ENCODE data around the gene BCL2L15. TPM values are rescaled to one million over a fixed set of nuclear protein-coding genes. Genes with fewer than 3 reads are reported as not detected.

BCL2L15 gene
- total RNA-seq, 1 donor from 2014 or later: 0.27 TPM

DNA sequence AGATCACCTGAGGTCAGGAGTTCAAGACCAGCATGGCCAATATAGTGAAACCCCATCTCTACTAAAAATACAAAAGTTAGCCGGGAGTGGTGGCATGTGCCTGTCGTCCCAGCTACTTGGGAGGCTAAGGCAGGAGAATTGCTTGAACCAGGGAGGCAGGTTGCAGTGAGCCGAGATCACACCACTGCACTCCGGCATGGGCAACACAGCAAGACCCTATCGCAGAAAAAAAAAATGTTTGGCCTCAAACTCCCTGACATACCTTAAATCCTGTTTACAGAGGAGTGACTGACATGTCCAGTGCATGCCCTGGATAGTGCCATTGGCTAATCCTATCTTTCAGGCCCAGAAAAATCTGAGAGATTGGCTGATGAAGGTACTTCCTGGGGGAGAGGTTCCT is 29.6 kb upstream of the BCL2L15 start:
- Mint-ChIP-seq H3K4me3 (no peak overlapping the region), H3K27ac (no peak overlapping the region), H3K27me3 (ENCODE audit: low read depth) (no peaks in the 10 kb centered on the region), H3K9me3 (no peaks in the 10 kb centered on the region), H3K4me1 (no peaks in the 10 kb centered on the region), H3K36me3 (no peaks in the 10 kb centered on the region)
- TF ChIP-seq, protein P1, sequence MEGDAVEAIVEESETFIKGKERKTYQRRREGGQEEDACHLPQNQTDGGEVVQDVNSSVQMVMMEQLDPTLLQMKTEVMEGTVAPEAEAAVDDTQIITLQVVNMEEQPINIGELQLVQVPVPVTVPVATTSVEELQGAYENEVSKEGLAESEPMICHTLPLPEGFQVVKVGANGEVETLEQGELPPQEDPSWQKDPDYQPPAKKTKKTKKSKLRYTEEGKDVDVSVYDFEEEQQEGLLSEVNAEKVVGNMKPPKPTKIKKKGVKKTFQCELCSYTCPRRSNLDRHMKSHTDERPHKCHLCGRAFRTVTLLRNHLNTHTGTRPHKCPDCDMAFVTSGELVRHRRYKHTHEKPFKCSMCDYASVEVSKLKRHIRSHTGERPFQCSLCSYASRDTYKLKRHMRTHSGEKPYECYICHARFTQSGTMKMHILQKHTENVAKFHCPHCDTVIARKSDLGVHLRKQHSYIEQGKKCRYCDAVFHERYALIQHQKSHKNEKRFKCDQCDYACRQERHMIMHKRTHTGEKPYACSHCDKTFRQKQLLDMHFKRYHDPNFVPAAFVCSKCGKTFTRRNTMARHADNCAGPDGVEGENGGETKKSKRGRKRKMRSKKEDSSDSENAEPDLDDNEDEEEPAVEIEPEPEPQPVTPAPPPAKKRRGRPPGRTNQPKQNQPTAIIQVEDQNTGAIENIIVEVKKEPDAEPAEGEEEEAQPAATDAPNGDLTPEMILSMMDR (IDR thresholded peaks at IDR 0.05; ENCODE audit: unreplicated experiment): no peak
- no peak for DNase-seq (ENCODE audit: low spot score in 2 of 2, unreplicated experiment in 2 of 2)

DNA sequence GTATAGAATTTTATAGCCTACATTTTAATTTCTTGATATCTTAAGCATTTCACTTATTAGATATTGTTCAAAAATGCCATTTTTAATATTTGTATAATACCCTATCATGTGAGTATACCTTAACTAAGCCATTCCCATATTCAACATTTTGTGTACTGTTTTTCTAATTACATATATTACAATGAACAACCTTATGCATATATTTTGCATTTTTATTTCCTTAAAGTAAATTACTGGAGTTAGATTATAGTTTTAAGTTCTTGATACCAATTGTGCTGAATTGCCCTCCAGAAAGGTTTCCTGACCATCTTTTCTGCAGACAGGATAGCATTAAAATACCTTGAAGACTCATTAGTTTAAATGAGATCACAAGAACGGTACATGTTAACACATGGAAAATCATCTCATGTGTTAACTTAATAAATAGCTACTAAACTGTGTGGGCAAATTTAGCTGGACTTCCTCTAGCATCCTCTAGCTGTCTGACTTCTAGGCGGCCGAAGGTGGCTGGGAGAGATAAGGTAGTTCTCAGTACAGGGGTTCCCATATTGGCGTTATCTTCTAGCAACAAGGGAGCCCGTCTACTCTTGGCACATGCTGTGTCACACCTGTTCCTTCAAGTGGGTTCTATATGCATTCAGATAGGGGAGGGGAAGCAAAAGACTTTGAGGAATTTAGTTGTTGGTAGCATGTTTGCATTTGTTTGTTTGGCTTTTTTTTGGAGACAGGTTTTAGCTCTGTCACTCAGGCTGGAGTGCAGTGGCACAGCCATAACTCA is 26.7 kb upstream of the BCL2L15 start:
- TF ChIP-seq, protein P1 (IDR thresholded peaks at IDR 0.05; ENCODE audit: unreplicated experiment): no peak
- H3K4me1 Mint-ChIP-seq: no peaks in the 10 kb centered on the region
- no peaks in the 10 kb centered on the region for H3K27me3 Mint-ChIP-seq (ENCODE audit: low read depth)
- no peaks in the 10 kb centered on the region for H3K9me3 Mint-ChIP-seq
- no peak for DNase-seq (ENCODE audit: low spot score in 2 of 2, unreplicated experiment in 2 of 2)
- H3K4me3 Mint-ChIP-seq: no peak overlapping the region
- peaks cover 3% of the 10 kb centered on the region for H3K36me3 Mint-ChIP-seq
- no peak overlapping the region for H3K27ac Mint-ChIP-seq

DNA sequence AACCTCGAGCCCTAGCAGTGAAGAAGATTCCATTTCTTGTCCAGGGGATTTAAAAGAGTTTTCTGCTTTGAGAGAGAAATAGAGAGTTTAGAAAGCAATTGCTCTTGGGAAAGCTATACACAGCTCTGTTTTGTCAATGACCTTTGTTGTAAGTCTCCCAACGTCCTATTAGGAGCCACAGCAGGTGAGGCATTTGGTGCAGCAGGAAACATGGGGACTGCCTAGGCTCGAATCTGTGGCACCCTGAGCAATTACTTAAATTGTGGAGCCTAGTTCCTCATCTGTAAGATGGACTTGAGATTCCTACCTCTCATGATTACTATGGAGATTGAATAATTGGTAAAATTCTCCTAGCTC is 25.9 kb upstream of the BCL2L15 start:
- Mint-ChIP-seq H3K4me3 (no peak overlapping the region), H3K4me1 (no peaks in the 10 kb centered on the region), H3K27me3 (ENCODE audit: low read depth) (no peaks in the 10 kb centered on the region), H3K36me3 (peaks cover 3% of the 10 kb centered on the region), H3K27ac (peak overlapping the region; percentile 3), H3K9me3 (no peaks in the 10 kb centered on the region)
- no peak for DNase-seq (ENCODE audit: low spot score in 2 of 2, unreplicated experiment in 2 of 2)
- TF ChIP-seq, protein P1 (IDR thresholded peaks at IDR 0.05; ENCODE audit: unreplicated experiment): no peak

DNA sequence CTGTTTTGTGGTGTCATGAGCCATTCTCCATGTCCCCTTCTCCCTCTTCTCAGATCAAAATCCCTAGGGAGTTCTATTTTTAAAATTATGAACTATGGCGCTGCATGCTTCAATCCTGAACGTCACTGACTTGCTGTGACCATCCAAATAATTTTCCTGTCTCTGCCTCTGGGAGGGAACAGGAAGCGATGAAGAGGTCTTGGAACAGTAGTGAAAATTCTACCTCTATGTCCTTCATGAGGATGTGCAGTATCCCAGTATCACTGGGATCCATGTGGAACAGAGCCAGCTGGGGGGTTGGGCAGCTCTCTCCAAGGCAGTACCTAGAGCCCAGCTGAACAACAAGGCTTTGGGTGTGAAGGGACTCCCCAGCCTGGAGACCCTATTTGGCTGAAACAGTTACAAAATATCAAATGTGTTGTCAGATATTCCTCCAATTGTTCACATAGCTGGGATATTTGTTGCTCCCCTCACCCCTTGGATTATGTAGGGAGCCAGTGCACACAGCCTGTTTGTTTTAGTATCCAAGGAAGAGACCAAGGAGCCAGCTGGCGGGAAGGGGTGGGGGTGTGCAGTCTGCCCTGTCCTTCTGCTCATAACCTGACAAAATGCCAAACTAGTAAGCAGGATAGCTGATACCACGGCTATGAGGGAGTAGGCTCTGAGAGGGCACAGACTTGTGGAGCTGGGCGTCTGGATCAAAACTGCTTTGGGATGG is 25.4 kb upstream of the BCL2L15 start:
- TF ChIP-seq, protein P1 (IDR thresholded peaks at IDR 0.05; ENCODE audit: unreplicated experiment): no peak
- Mint-ChIP-seq H3K4me1 (no peaks in the 10 kb centered on the region), H3K9me3 (no peaks in the 10 kb centered on the region), H3K36me3 (peaks cover 7% of the 10 kb centered on the region), H3K27ac (peak overlapping the region; percentile 16), H3K4me3 (no peak overlapping the region), H3K27me3 (ENCODE audit: low read depth) (no peaks in the 10 kb centered on the region)
- DNase-seq (ENCODE audit: low spot score in 2 of 2, unreplicated experiment in 2 of 2): no peak

DNA sequence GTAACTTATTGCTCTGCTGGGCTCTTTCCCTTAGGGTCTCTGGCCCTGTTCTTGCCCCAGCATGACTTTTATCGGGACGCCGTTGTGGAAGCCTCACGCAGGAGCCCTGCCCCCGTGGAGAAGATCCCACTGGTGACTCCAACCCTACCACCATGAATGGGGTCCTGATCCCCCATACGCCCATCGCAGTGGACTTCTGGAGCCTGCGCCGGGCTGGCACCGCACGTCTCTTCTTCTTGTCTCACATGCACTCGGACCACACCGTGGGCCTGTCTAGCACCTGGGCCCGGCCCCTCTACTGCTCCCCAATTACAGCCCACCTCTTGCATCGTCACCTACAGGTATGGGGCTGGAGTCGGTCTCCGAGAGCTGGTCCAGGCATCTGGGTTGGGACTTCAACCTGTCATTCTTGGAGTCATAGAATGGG is 18.1 kb upstream of the BCL2L15 start:
- H3K4me1 Mint-ChIP-seq: peaks cover 13% of the 10 kb centered on the region
- H3K27ac Mint-ChIP-seq: peak overlapping the region; percentile 98
- no peaks in the 10 kb centered on the region for H3K27me3 Mint-ChIP-seq (ENCODE audit: low read depth)
- H3K36me3 Mint-ChIP-seq: peaks cover 6% of the 10 kb centered on the region
- H3K9me3 Mint-ChIP-seq: no peaks in the 10 kb centered on the region
- TF ChIP-seq, protein P1 (IDR thresholded peaks at IDR 0.05; ENCODE audit: unreplicated experiment): no peak
- H3K4me3 Mint-ChIP-seq: peak overlapping the region; percentile 91
- DNase-seq (ENCODE audit: low spot score in 2 of 2, unreplicated experiment in 2 of 2): peak in 1 of 2 experiments; percentile 48
